Breast epithelium (tissue), 4 donors: ENCODE results near the gene GIMD1. TPM values are rescaled to one million over a fixed set of nuclear protein-coding genes. Genes with fewer than 3 reads are reported as not detected.

Experiments
- DNase-seq, 2 donors: peaks; one replicate each; pipeline ENCODE4 v3.0.0-alpha.2; 2019; ENCODE audit warnings: low spot score in 2 of 2
- H3K27ac ChIP-seq, 2 donors: fragments of 200-600 bp; sonication (generic) in 1 of 2; one replicate each; pipeline ENCODE4 v1.5.1; 2016 to 2019; ENCODE audit warnings: mild to moderate bottlenecking in 1 of 2
- H3K27me3 ChIP-seq, 2 donors: fragments of 200-600 bp; sonication (generic) in 1 of 2; one replicate each; pipeline versions ENCODE4 v1.5.1 to v1.6.0; 2017 to 2019; ENCODE audit warnings: control low read depth in 1 of 2, mild to moderate bottlenecking in 1 of 2
- H3K36me3 ChIP-seq: fragments of 200-600 bp; one replicate; pipeline ENCODE4 v1.5.1; 2019
- H3K4me1 ChIP-seq, 2 donors: fragments of 200-600 bp; sonication (generic); one replicate each; pipeline ENCODE4 v1.5.1; 2016 to 2019; ENCODE audit warnings: control low read depth in 1 of 2
- H3K4me3 ChIP-seq, 3 donors: fragments of 200-600 bp; sonication (generic); 1 replicate in 2 of 3; 2 replicates in 1 of 3; pipeline ENCODE4 v1.5.1; 2016 to 2019; ENCODE audit warnings: mild to moderate bottlenecking in 3 of 3, moderate library complexity in 2 of 3
- H3K9me3 ChIP-seq, 2 donors: fragments of 200-600 bp; sonication (generic) in 1 of 2; one replicate each; pipeline ENCODE4 v1.5.1; 2016 to 2019; ENCODE audit warnings: control low read depth in 1 of 2
- POLR2A ChIP-seq: fragments of 450-650 bp; IDR thresholded peaks from one replicate; pipeline ENCODE4 v1.6.1; 2016; ENCODE audit warnings: antibody characterized with exemption, mild to moderate bottlenecking, moderate library complexity
- POLR2AphosphoS5 ChIP-seq, 3 donors: sonication (generic); formaldehyde crosslinking; IDR thresholded peaks; one replicate each; pipeline ENCODE4 v1.6.1; 2017; ENCODE audit warnings: antibody characterized with exemption in 3 of 3
- intact Hi-C: fragments of 100-400 bp; cut with DNase I; formaldehyde crosslinking; loops from one replicate; pipeline ENCODE4 v1.15.1; 2023; ENCODE audit warnings: low total_unique reads
- total RNA-seq, 3 donors: library from RNA; depleted of rRNA; stranded (reverse); fragments of >200 nt; gene quantifications; one replicate each; pipeline ENCODE4 v1.1.0, GENCODE V29; 2016
- TF ChIP-seq, protein P1 (sequence below), 3 donors: fragments of 450-650 bp; IDR thresholded peaks; one replicate each; pipeline ENCODE4 v1.5.1; 2016 to 2017; ENCODE audit warnings: antibody characterized with exemption in 3 of 3, mild to moderate bottlenecking in 3 of 3, moderate library complexity in 3 of 3

Gene GIMD1
- total RNA-seq, 3 donors from 2014 or later, result not detected

- Histone ChIP-seq H3K27me3 (no peaks in the 10 kb centered on the region), H3K4me1 (no peaks in the 10 kb centered on the region), H3K9me3 (no peaks in the 10 kb centered on the region), H3K4me3 (no peak overlapping the region), H3K36me3 (no peaks in the 10 kb centered on the region), H3K27ac (no peak overlapping the region)
- intact Hi-C loops, result no loop called here
- no peak for DNase-seq
- TF ChIP-seq POLR2A (no peak), POLR2AphosphoS5 (IDR thresholded peaks at IDR 0.05) (no peak)
- TF ChIP-seq, protein P1, sequence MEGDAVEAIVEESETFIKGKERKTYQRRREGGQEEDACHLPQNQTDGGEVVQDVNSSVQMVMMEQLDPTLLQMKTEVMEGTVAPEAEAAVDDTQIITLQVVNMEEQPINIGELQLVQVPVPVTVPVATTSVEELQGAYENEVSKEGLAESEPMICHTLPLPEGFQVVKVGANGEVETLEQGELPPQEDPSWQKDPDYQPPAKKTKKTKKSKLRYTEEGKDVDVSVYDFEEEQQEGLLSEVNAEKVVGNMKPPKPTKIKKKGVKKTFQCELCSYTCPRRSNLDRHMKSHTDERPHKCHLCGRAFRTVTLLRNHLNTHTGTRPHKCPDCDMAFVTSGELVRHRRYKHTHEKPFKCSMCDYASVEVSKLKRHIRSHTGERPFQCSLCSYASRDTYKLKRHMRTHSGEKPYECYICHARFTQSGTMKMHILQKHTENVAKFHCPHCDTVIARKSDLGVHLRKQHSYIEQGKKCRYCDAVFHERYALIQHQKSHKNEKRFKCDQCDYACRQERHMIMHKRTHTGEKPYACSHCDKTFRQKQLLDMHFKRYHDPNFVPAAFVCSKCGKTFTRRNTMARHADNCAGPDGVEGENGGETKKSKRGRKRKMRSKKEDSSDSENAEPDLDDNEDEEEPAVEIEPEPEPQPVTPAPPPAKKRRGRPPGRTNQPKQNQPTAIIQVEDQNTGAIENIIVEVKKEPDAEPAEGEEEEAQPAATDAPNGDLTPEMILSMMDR (IDR thresholded peaks at IDR 0.05), result no peak
Observed at GRCh38 chr4:106365613-106366012, 3.0 kb downstream of the GIMD1 start.

GRCh38 chr4:106364282-106364681, 4.3 kb downstream of the GIMD1 start:
- no peak overlapping the region for H3K4me3 ChIP-seq
- H3K36me3 ChIP-seq, result no peaks in the 10 kb centered on the region
- intact Hi-C loops, result no loop called here
- H3K27me3 ChIP-seq, result no peaks in the 10 kb centered on the region
- no peak overlapping the region for H3K27ac ChIP-seq
- no peaks in the 10 kb centered on the region for H3K9me3 ChIP-seq
- no peaks in the 10 kb centered on the region for H3K4me1 ChIP-seq
- no peak for DNase-seq
- TF ChIP-seq POLR2A, result no peak
- TF ChIP-seq, protein P1 (IDR thresholded peaks at IDR 0.05), result no peak
- no peak for TF ChIP-seq POLR2AphosphoS5 (IDR thresholded peaks at IDR 0.05)

DNA sequence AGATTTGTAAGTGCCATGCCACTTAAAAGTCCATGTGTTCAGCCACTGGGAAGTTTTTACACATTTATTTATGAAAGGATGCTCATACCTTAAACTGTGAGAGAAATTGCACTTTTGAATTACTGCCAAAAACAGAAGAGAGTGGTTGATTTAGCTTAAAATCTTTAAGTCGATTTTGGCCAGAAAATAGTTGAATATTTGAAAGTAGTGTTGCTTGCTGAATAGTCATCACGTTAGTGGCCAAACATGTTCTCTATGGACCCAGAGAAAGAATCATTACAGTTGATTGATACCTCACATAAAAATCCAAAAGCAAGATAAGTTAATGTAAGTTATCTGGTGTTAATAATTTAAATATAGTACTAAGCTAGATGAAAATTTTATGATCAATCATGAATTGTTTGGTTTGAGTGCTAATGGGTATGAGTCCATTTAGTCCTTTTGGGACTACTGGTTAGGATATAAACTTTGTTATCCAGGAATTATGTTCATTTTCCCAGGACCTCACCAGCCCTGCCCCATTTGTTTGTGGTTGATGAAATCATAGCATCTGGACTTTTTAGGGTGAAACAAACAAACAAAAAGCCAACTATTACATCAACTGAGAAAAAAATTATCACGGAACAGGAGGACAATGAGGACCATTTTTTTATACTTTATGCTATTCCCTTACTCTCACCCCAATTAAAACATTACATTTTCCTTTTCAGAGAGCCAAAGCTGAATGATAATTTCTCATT, 6.3 kb downstream of the GIMD1 start:
- Histone ChIP-seq H3K4me3 (no peak overlapping the region), H3K27ac (no peak overlapping the region), H3K36me3 (no peaks in the 10 kb centered on the region), H3K9me3 (no peaks in the 10 kb centered on the region), H3K27me3 (no peaks in the 10 kb centered on the region), H3K4me1 (no peaks in the 10 kb centered on the region)
- intact Hi-C loops, result no loop called here
- no peak for TF ChIP-seq POLR2AphosphoS5 (IDR thresholded peaks at IDR 0.05)
- TF ChIP-seq, protein P1 (IDR thresholded peaks at IDR 0.05), result no peak
- no peak for TF ChIP-seq POLR2A
- no peak for DNase-seq

- no peak for DNase-seq
- H3K4me1 ChIP-seq, result no peaks in the 10 kb centered on the region
- no peaks in the 10 kb centered on the region for H3K36me3 ChIP-seq
- no peaks in the 10 kb centered on the region for H3K27me3 ChIP-seq
- H3K27ac ChIP-seq, result no peak overlapping the region
- TF ChIP-seq POLR2A (no peak), POLR2AphosphoS5 (IDR thresholded peaks at IDR 0.05) (no peak)
- TF ChIP-seq, protein P1 (IDR thresholded peaks at IDR 0.05), result no peak
- no peak overlapping the region for H3K4me3 ChIP-seq
- intact Hi-C loops, result no loop called here
- no peaks in the 10 kb centered on the region for H3K9me3 ChIP-seq
Observed at GRCh38 chr4:106358899-106359298, 9.7 kb downstream of the GIMD1 start.

DNA sequence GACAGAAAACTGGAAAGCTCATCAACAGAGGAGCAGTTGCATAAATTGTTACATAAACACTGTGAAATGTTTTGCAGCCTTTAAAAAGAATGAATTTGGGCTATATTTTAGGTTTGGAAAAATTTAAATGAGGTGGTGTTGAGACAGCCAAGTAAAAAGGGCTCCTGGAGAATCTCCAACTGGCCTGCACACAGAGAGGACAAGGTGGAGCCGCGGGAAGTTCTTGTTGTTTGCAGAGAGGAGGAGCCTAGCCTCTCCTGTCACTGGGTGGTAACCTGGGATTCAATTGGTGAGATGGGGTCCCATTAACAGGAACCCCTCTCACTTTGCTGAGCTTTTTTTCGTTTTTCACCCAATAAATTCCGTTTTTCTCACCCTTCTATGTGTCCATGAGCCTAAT, 13.4 kb downstream of the GIMD1 start:
- no peaks in the 10 kb centered on the region for H3K9me3 ChIP-seq
- no peak for DNase-seq
- H3K4me1 ChIP-seq, result no peaks in the 10 kb centered on the region
- no peak overlapping the region for H3K27ac ChIP-seq
- peak overlapping the region in 2 of 3 donors; percentile 21 to 24 for H3K4me3 ChIP-seq
- no peaks in the 10 kb centered on the region for H3K27me3 ChIP-seq
- H3K36me3 ChIP-seq, result no peaks in the 10 kb centered on the region
- TF ChIP-seq POLR2AphosphoS5 (IDR thresholded peaks at IDR 0.05) (no peak), POLR2A (no peak)
- TF ChIP-seq, protein P1 (IDR thresholded peaks at IDR 0.05), result no peak
- intact Hi-C loops, result no loop called here
